Panc1 (cell line): Measurements from ENCODE around the gene NTN3. TPM values are rescaled to one million over a fixed set of nuclear protein-coding genes. Genes with fewer than 3 reads are reported as not detected.

Experiments
- ATAC-seq: fragments of 200-7000 bp; cut with Tn5 transposase; 2 replicates; pipeline ENCODE4 v1.9.1; 2020; ENCODE audit warnings: mild to moderate bottlenecking, moderate library complexity
- BruUV-seq: library from RNA; stranded (reverse); fragments of 400-500 nt; replicated peaks from 2 replicates; lab custom pipeline; 2021; lab: Mats Ljungman, UMichigan
- CTCF ChIA-PET: fragments of 300-600 bp; sonication (Branson Sonifier 250); formaldehyde crosslinking; loops from one replicate; lab custom pipeline; 2022; ENCODE audit warnings: antibody characterized with exemption; lab: Charles Lee
- POLR2A ChIA-PET: fragments of 300-600 bp; sonication (Branson Sonifier 250); formaldehyde crosslinking; loops from one replicate; lab custom pipeline; 2022; ENCODE audit warnings: antibody characterized with exemption; lab: Charles Lee
- DNase-seq: peaks from one replicate; pipeline ENCODE4 v3.0.0-alpha.2; 2010; ENCODE audit warnings: low read depth, low spot score
- H3K27ac ChIP-seq: 2 replicates; pipeline ENCODE4 v1.5.1; 2011; ENCODE audit warnings: mild to moderate bottlenecking, low read length, inconsistent platforms
- H3K27me3 ChIP-seq: fragments of 200-500 bp; sonication (Bioruptor generic); 2 replicates; pipeline ENCODE4 v1.6.0; 2014; ENCODE audit warnings: low read length, inconsistent platforms; ENCODE audit not compliant: control insufficient read depth, insufficient read depth
- H3K36me3 ChIP-seq: fragments of 200-500 bp; sonication (Bioruptor generic); 2 replicates; pipeline ENCODE4 v1.5.1; 2014; ENCODE audit warnings: inconsistent platforms, mild to moderate bottlenecking, low read length, moderate library complexity; ENCODE audit not compliant: control insufficient read depth, insufficient read depth
- H3K4me1 ChIP-seq: 2 replicates; pipeline ENCODE4 v1.5.1; 2011; ENCODE audit warnings: inconsistent platforms, mild to moderate bottlenecking, low read length, moderate library complexity; ENCODE audit not compliant: control insufficient read depth, insufficient read depth
- H3K4me3 ChIP-seq, 2 experiments: 2 replicates each; pipeline ENCODE4 v1.5.1; 2011 to 2012; ENCODE audit warnings: low read depth in 2 of 2, low read length in 2 of 2, mild to moderate bottlenecking in 2 of 2, inconsistent platforms in 1 of 2, moderate library complexity in 1 of 2
- H3K9me3 ChIP-seq: fragments of 200-500 bp; sonication (Bioruptor generic); 2 replicates; pipeline ENCODE4 v1.5.1; 2014; ENCODE audit warnings: low read depth, mild to moderate bottlenecking, inconsistent platforms, low read length, moderate library complexity; ENCODE audit not compliant: control insufficient read depth, insufficient read depth
- POLR2AphosphoS5 ChIP-seq: IDR thresholded peaks from 2 replicates; pipeline ENCODE4 v1.6.1; 2012; ENCODE audit warnings: mild to moderate bottlenecking, low read depth, low read length, moderate library complexity
- SIN3A ChIP-seq: IDR thresholded peaks from 2 replicates; pipeline ENCODE4 v1.6.1; 2012; ENCODE audit warnings: low read depth, mild to moderate bottlenecking, low read length, moderate library complexity, borderline replicate concordance; ENCODE audit not compliant: insufficient read depth
- TCF7L2 ChIP-seq: IDR thresholded peaks from 2 replicates; pipeline ENCODE4 v1.6.1; 2011; ENCODE audit warnings: mild to moderate bottlenecking, low read depth, low read length, inconsistent platforms
- in situ Hi-C: cut with HindIII; loops from 2 replicates; pipeline ENCODE4 v1.10.0; 2016; ENCODE audit warnings: low sequenced_read_pairs, low pct_unique_long_range_greater_than_20kb
- intact Hi-C: fragments of 100-400 bp; cut with micrococcal nuclease; formaldehyde crosslinking; loops from one replicate; pipeline ENCODE4 v1.10.0; 2022; ENCODE audit not compliant: unreplicated experiment
- total RNA-seq: library from RNA; stranded (reverse); gene quantifications from one replicate; pipeline ENCODE4 v1.2.1, GENCODE V29; 2021; ENCODE audit not compliant: unreplicated experiment
- TF ChIP-seq, protein P1 (sequence below): fragments of 450-650 bp; IDR thresholded peaks from 2 replicates; pipeline ENCODE4 v1.5.1; 2017; ENCODE audit warnings: mild to moderate bottlenecking
- TF ChIP-seq, protein P2 (sequence below), 2 experiments: IDR thresholded peaks; 2 replicates each; pipeline ENCODE4 v1.6.1; 2011 to 2012; ENCODE audit warnings: low read depth in 2 of 2, control low read depth in 1 of 2, low read length in 1 of 2, mild to moderate bottlenecking in 1 of 2, moderate library complexity in 1 of 2; ENCODE audit not compliant: insufficient read depth in 1 of 2

The NTN3 gene
- total RNA-seq, 1 experiment from 2014 or later: 3.2 TPM

DNA sequence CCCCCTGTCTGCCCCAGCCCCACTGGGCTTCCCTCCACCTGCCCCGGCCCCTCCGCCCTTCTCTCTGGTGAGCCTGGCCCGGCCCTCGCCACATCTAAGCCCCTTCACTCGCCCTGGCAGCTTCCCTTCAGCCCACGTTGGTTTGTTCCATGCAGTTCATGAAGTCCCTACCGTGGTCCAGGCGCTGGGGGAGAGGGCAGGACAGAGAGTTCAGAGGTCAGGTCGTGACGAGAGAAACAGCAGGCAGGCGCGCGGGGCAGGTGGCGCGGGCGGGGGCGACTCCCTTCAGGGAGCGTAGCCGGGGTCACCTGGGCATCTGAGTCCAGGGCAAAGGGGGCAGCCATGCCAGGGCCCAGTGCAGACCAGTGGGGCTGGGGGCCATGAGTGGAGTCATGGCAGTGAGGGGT is 20.1 kb upstream of the NTN3 start:
- no peaks in the 10 kb centered on the region for H3K9me3 ChIP-seq
- peaks cover 9% of the 10 kb centered on the region for H3K36me3 ChIP-seq
- no peak for DNase-seq
- intact Hi-C loops: no loop called here
- no peak overlapping the region for H3K4me3 ChIP-seq
- H3K27ac ChIP-seq: no peak overlapping the region
- ChIA-PET POLR2A (no interaction called here), CTCF (no interaction called here)
- no TSS peak for BruUV-seq
- no peaks in the 10 kb centered on the region for H3K27me3 ChIP-seq
- in situ Hi-C loops: no loop called here
- TF ChIP-seq POLR2AphosphoS5 (no peak), SIN3A (no peak), TCF7L2 (no peak)
- TF ChIP-seq, protein P1, sequence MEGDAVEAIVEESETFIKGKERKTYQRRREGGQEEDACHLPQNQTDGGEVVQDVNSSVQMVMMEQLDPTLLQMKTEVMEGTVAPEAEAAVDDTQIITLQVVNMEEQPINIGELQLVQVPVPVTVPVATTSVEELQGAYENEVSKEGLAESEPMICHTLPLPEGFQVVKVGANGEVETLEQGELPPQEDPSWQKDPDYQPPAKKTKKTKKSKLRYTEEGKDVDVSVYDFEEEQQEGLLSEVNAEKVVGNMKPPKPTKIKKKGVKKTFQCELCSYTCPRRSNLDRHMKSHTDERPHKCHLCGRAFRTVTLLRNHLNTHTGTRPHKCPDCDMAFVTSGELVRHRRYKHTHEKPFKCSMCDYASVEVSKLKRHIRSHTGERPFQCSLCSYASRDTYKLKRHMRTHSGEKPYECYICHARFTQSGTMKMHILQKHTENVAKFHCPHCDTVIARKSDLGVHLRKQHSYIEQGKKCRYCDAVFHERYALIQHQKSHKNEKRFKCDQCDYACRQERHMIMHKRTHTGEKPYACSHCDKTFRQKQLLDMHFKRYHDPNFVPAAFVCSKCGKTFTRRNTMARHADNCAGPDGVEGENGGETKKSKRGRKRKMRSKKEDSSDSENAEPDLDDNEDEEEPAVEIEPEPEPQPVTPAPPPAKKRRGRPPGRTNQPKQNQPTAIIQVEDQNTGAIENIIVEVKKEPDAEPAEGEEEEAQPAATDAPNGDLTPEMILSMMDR: no peak
- TF ChIP-seq, protein P2, sequence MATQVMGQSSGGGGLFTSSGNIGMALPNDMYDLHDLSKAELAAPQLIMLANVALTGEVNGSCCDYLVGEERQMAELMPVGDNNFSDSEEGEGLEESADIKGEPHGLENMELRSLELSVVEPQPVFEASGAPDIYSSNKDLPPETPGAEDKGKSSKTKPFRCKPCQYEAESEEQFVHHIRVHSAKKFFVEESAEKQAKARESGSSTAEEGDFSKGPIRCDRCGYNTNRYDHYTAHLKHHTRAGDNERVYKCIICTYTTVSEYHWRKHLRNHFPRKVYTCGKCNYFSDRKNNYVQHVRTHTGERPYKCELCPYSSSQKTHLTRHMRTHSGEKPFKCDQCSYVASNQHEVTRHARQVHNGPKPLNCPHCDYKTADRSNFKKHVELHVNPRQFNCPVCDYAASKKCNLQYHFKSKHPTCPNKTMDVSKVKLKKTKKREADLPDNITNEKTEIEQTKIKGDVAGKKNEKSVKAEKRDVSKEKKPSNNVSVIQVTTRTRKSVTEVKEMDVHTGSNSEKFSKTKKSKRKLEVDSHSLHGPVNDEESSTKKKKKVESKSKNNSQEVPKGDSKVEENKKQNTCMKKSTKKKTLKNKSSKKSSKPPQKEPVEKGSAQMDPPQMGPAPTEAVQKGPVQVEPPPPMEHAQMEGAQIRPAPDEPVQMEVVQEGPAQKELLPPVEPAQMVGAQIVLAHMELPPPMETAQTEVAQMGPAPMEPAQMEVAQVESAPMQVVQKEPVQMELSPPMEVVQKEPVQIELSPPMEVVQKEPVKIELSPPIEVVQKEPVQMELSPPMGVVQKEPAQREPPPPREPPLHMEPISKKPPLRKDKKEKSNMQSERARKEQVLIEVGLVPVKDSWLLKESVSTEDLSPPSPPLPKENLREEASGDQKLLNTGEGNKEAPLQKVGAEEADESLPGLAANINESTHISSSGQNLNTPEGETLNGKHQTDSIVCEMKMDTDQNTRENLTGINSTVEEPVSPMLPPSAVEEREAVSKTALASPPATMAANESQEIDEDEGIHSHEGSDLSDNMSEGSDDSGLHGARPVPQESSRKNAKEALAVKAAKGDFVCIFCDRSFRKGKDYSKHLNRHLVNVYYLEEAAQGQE (IDR thresholded peaks at IDR 0.05; ENCODE audit: insufficient read depth in 1 of 2, low read depth in 2 of 2, low read length in 1 of 2): no peak
- no peak for ATAC-seq
- H3K4me1 ChIP-seq: no peaks in the 10 kb centered on the region

DNA sequence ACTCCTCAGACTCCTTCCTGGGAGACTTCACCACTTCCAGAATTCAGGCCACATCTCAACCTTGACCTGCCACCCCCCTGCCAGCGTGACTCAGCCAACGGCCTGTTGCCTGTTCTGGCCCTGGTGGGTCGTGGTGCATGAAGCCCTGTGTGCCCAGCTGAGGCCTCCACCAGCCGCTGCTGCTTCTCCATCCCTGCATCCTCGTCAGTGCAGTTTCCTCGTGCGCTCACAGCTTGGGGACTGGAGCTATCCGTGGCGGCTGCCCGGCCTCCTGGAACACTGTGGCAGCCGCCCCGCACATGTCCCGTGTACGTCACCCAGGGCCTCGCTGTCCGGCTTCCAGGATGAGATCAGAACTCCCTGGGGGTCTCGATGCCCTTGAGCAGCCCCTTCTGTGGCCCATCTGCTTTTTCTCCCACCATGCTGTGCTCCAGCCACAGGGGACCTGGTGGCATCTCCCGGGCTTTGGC is 19.2 kb upstream of the NTN3 start:
- H3K36me3 ChIP-seq: peaks cover 6% of the 10 kb centered on the region
- POLR2A ChIA-PET: no interaction called here

More for the DNA sequence above, 19.2 kb upstream of the NTN3 start:
- CTCF ChIA-PET: interaction anchor here (0.7 kb wide), 1 partner anchor 23 kb away, joined by 13 read pairs; no protein-coding TSS in a partner anchor
- Histone ChIP-seq H3K4me1 (no peaks in the 10 kb centered on the region), H3K27ac (no peak overlapping the region), H3K9me3 (no peaks in the 10 kb centered on the region), H3K27me3 (no peaks in the 10 kb centered on the region), H3K4me3 (no peak overlapping the region)
- DNase-seq (no peak), ATAC-seq (no peak; the same call in 1 of the 2 replicates)
- in situ Hi-C loops: no loop called here
- BruUV-seq: no TSS peak
- TF ChIP-seq, protein P1: no peak
- TF ChIP-seq, protein P2 (IDR thresholded peaks at IDR 0.05; ENCODE audit: insufficient read depth in 1 of 2, low read depth in 2 of 2, low read length in 1 of 2): no peak
- no peak for TF ChIP-seq SIN3A
- no peak for TF ChIP-seq POLR2AphosphoS5
- no peak for TF ChIP-seq TCF7L2
- intact Hi-C loops: no loop called here
